Calu3 (cell line): Measurements from ENCODE around the gene RTN4IP1. TPM values are rescaled to one million over a fixed set of nuclear protein-coding genes. Genes with fewer than 3 reads are reported as not detected.
"Not testable (repeated sequence)": the region's sequence is repeated elsewhere in the genome, so short reads cannot be mapped to it uniquely, and the experiment has no call there.

ENCODE experiments used
- BruUV-seq: library from RNA; stranded (reverse); fragments of 400-500 nt; replicated peaks from 2 replicates; lab custom pipeline; 2021; lab: Mats Ljungman, UMichigan
- CTCF ChIA-PET: fragments of 300-600 bp; sonication (Branson Sonifier 250); formaldehyde crosslinking; loops from one replicate; lab custom pipeline; 2022; ENCODE audit warnings: antibody characterized with exemption; lab: Charles Lee
- DNase-seq: peaks from one replicate; pipeline ENCODE4 v3.0.0; 2022
- H3K27ac Mint-ChIP-seq: one replicate; pipeline ENCODE4 v1.8.0; 2022; ENCODE audit warnings: mixed read lengths; ENCODE audit not compliant: unreplicated experiment
- H3K27me3 Mint-ChIP-seq: one replicate; pipeline ENCODE4 v1.8.0; 2022; ENCODE audit warnings: mixed read lengths; ENCODE audit not compliant: unreplicated experiment
- H3K36me3 Mint-ChIP-seq: one replicate; pipeline ENCODE4 v1.8.0; 2022; ENCODE audit warnings: mild to moderate bottlenecking, moderate library complexity, mixed read lengths; ENCODE audit not compliant: insufficient read depth, unreplicated experiment
- H3K4me1 Mint-ChIP-seq: one replicate; pipeline ENCODE4 v1.8.0; 2022; ENCODE audit warnings: mild to moderate bottlenecking, low read depth, mixed read lengths; ENCODE audit not compliant: unreplicated experiment
- H3K4me3 Mint-ChIP-seq: one replicate; pipeline ENCODE4 v1.8.0; 2022; ENCODE audit warnings: mild to moderate bottlenecking, low read depth, moderate library complexity, mixed read lengths; ENCODE audit not compliant: unreplicated experiment
- H3K9me3 Mint-ChIP-seq: one replicate; pipeline ENCODE4 v1.8.0; 2022; ENCODE audit warnings: low read depth, mixed read lengths; ENCODE audit not compliant: unreplicated experiment
- CTCF ChIP-seq: fragments of 200-600 bp; IDR thresholded peaks from one replicate; pipeline ENCODE4 v1.8.0; 2022; ENCODE audit warnings: antibody characterized with exemption; ENCODE audit not compliant: unreplicated experiment
- intact Hi-C: fragments of 100-400 bp; cut with micrococcal nuclease; formaldehyde crosslinking; loops from one replicate; pipeline ENCODE4 v1.10.0; 2022; ENCODE audit not compliant: unreplicated experiment
- total RNA-seq: library from RNA; stranded (reverse); gene quantifications from 2 replicates; pipeline ENCODE4 v1.2.3, GENCODE V29; 2022

RTN4IP1 gene
- total RNA-seq, 1 experiment from 2014 or later = 18.8 TPM

DNA sequence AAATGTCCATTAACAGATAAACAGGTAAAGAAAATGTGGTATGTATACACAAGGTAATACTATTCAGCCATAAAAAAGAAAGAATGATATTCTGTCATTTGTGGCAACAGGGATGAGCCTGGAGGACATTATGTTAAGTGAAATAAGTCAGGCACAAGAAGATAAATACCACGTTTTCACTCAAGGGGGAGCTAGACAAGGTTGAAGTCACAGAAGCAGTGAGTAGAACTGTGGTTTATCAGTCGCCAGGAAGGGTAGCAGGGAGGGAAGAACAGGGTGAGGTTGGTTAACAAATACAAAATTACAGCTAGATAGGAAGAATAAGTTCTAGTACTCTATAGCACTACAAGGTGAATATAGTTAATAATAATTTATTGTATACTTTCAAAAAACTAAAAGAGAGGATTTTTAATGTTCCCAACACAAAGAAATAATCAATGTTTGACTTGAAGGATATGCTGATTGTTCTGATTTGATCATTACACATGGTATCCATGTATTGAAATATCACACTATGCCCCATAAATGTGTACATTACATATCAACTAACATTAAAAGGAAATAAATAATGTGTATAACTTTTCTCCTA, 21.1 kb downstream of the RTN4IP1 start:
- peaks cover 24% of the 10 kb centered on the region for H3K4me1 Mint-ChIP-seq
- no peaks in the 10 kb centered on the region for H3K27me3 Mint-ChIP-seq
- CTCF ChIA-PET = interaction anchor here (0.7 to 1.0 kb wide), 3 partner anchors 371 to 1063 kb away, joined by 3 to 5 read pairs (median 3); no protein-coding TSS in a partner anchor
- H3K9me3 Mint-ChIP-seq = no peaks in the 10 kb centered on the region
- intact Hi-C loops = loop anchor here (1.0 to 10.0 kb wide), 3 partner anchors 129 to 369 kb away; no protein-coding TSS in a partner anchor
- H3K36me3 Mint-ChIP-seq = peaks cover 6% of the 10 kb centered on the region
- TF ChIP-seq CTCF = peak; percentile 49
- no TSS peak for BruUV-seq
- H3K4me3 Mint-ChIP-seq = no peak overlapping the region
- peak; percentile 58 for DNase-seq
- no peak overlapping the region for H3K27ac Mint-ChIP-seq

GRCh38 chr6:106600329-106600728, 29.0 kb downstream of the RTN4IP1 start:
- CTCF ChIA-PET = no interaction called here
- DNase-seq = no peak
- peaks cover 12% of the 10 kb centered on the region for H3K36me3 Mint-ChIP-seq
- no TSS peak for BruUV-seq
- no peaks in the 10 kb centered on the region for H3K27me3 Mint-ChIP-seq
- no peak overlapping the region for H3K4me3 Mint-ChIP-seq
- intact Hi-C loops = loop anchor here (10.0 kb wide), 1 partner anchor 284 kb away; no protein-coding TSS in a partner anchor
- H3K4me1 Mint-ChIP-seq = no peaks in the 10 kb centered on the region
- TF ChIP-seq CTCF = no peak
- peaks cover 2% of the 10 kb centered on the region for H3K9me3 Mint-ChIP-seq
- H3K27ac Mint-ChIP-seq = no peak overlapping the region

DNA sequence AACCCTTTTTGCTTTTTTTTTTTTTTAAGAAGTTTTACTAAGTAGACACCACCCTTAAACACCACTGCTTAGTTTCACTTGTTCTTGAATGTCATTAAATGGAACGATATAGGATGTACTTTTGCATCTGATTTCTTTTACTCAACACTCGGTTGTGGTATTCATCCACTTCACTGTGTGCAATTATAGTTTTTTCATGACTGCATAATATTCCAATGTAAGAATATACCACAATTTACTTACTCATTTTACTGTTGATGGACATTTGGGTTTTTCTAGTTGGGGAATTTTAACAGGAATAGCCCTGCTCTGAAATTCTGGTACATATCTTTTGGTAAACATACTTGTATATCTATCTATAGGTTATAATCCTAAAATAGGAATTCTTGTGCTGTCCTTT, 29.9 kb downstream of the RTN4IP1 start:
- intact Hi-C loops = no loop called here
- TF ChIP-seq CTCF = no peak
- Mint-ChIP-seq H3K4me1 (no peaks in the 10 kb centered on the region), H3K4me3 (no peak overlapping the region), H3K27me3 (no peaks in the 10 kb centered on the region), H3K36me3 (peaks cover 12% of the 10 kb centered on the region), H3K9me3 (peaks cover 2% of the 10 kb centered on the region), H3K27ac (no peak overlapping the region)
- DNase-seq = no peak
- no TSS peak for BruUV-seq
- CTCF ChIA-PET = interaction anchor here (0.7 kb wide), 2 partner anchors 15 to 70 kb away, joined by 3 read pairs; no protein-coding TSS in a partner anchor

GRCh38 chr6:106591111-106591825, 38.0 kb downstream of the RTN4IP1 start:
- no peak for DNase-seq
- BruUV-seq = no TSS peak
- H3K36me3 Mint-ChIP-seq = no peaks in the 10 kb centered on the region
- CTCF ChIA-PET = no interaction called here
- H3K9me3 Mint-ChIP-seq = no peaks in the 10 kb centered on the region
- no peaks in the 10 kb centered on the region for H3K27me3 Mint-ChIP-seq
- H3K4me3 Mint-ChIP-seq = no peak overlapping the region
- intact Hi-C loops = no loop called here
- peaks cover 8% of the 10 kb centered on the region for H3K4me1 Mint-ChIP-seq
- H3K27ac Mint-ChIP-seq = no peak overlapping the region
- TF ChIP-seq CTCF = no peak

DNA sequence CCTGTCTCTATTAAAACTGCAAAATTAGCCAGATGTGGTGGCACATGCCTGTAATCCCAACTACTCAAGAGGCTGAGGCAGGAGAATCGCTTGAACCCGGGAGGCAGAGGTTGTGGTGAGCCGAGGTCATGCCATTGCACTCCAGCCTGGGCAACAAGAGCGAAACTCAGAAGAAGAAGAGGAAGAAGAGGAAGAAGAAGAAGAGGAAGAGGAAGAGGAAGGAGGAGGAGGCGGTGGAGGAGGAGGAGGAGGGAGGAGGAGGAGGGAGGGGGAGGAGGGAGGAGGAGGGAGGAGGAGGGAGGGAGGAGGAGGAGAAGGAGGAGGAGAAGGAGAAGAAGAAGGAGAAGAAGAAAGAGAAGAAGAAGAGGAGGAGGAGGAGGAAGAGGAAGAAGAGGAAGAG, 40.4 kb downstream of the RTN4IP1 start:
- H3K4me1 Mint-ChIP-seq, H3K36me3 Mint-ChIP-seq, H3K4me3 Mint-ChIP-seq, H3K27me3 Mint-ChIP-seq, DNase-seq, BruUV-seq, H3K9me3 Mint-ChIP-seq, H3K27ac Mint-ChIP-seq, intact Hi-C loops: not testable (repeated sequence)
- CTCF ChIA-PET = interaction anchor here (0.6 kb wide), 1 partner anchor 246 kb away, joined by 3 read pairs; no protein-coding TSS in a partner anchor
